IPS DF 4.7 (cell line): ENCODE measurements around the gene PRDM16.

Source experiments
- DNase-seq: peaks from one replicate; pipeline ENCODE4 v3.0.0-alpha.2; 2013; ENCODE audit warnings: low spot score; ENCODE audit errors: extremely low read depth

Gene PRDM16

GRCh38 chr1:3320246-3321152 lies 251.5 kb downstream of the PRDM16 start:
- DNase-seq: no peak

- DNase-seq: no peak
Observed at GRCh38 chr1:3321559-3322449, 252.8 kb downstream of the PRDM16 start.

- no peak for DNase-seq
Observed at GRCh38 chr1:3322450-3323020, 253.5 kb downstream of the PRDM16 start.

GRCh38 chr1:3323021-3323795 lies 254.2 kb downstream of the PRDM16 start:
- no peak for DNase-seq

- no peak for DNase-seq
Observed at GRCh38 chr1:3323796-3324703, 255.0 kb downstream of the PRDM16 start.

- DNase-seq: no peak
Observed at GRCh38 chr1:3324704-3325535, 255.9 kb downstream of the PRDM16 start.

- no peak for DNase-seq
Observed at GRCh38 chr1:3326516-3327388, 257.7 kb downstream of the PRDM16 start.

GRCh38 chr1:3327389-3327702 lies 258.3 kb downstream of the PRDM16 start:
- DNase-seq: no peak

- no peak for DNase-seq
Observed at GRCh38 chr1:3327936-3328590, 259.1 kb downstream of the PRDM16 start.

- DNase-seq: no peak
Observed at GRCh38 chr1:3329640-3330281, 260.8 kb downstream of the PRDM16 start.

GRCh38 chr1:3330771-3331245 lies 261.8 kb downstream of the PRDM16 start:
- no peak for DNase-seq

- DNase-seq: no peak
Observed at GRCh38 chr1:3331564-3331963, 262.6 kb downstream of the PRDM16 start.

- no peak for DNase-seq
Observed at GRCh38 chr1:3332043-3332442, 263.0 kb downstream of the PRDM16 start.

GRCh38 chr1:3332662-3333061 lies 263.7 kb downstream of the PRDM16 start:
- DNase-seq: no peak

GRCh38 chr1:3333903-3334302 lies 264.9 kb downstream of the PRDM16 start:
- DNase-seq: no peak

GRCh38 chr1:3334366-3334765 lies 265.4 kb downstream of the PRDM16 start:
- DNase-seq: no peak
